ENCODE results near the gene AP1S1. TPM values are rescaled to one million over a fixed set of nuclear protein-coding genes. Genes with fewer than 3 reads are reported as not detected.

The AP1S1 gene
- total and polyA plus RNA-seq, 9 of the 15 experiments (the other 6 are each of a cell fraction or from before 2014, with no cell fraction given) = 4.4 to 149 (median 89.4) TPM

DNA sequence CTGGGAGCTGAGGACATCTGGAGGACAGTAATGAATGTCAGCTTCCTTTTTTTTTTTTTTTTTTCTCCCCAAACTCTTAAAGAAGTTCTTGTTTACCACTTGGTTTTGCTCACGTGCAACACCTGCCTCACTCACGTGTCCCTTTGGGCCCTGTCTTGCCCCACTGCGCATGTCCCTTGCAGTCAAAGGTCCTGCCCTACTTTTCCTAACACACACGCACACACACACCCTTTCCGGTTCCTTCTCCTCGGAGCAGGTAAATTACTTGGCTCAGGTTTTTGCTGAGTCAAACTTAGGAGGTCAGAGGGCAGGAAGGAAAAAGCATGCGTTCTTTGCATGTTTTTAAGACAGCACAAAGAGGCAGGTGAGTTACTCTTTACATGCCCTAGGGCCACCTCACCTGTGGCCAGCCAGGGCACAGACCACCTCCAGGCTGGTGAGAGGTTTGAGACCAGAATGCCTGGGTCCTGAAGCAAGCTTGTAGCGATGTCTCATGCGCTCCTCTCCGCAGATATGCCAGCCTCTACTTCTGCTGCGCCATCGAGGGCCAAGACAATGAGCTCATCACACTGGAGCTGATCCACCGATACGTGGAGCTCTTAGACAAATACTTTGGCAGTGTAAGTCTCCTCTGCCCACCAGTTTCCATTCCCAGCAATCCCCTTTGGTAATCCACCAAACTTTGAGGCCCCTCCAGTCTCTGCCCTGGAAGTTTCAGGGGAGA is 2.8 kb downstream of the AP1S1 start (continued):
- TF ChIP-seq, protein P1, sequence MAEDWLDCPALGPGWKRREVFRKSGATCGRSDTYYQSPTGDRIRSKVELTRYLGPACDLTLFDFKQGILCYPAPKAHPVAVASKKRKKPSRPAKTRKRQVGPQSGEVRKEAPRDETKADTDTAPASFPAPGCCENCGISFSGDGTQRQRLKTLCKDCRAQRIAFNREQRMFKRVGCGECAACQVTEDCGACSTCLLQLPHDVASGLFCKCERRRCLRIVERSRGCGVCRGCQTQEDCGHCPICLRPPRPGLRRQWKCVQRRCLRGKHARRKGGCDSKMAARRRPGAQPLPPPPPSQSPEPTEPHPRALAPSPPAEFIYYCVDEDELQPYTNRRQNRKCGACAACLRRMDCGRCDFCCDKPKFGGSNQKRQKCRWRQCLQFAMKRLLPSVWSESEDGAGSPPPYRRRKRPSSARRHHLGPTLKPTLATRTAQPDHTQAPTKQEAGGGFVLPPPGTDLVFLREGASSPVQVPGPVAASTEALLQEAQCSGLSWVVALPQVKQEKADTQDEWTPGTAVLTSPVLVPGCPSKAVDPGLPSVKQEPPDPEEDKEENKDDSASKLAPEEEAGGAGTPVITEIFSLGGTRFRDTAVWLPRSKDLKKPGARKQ (CRISPR knock-in tag; IDR thresholded peaks at IDR 0.05) = no peak
- TF ChIP-seq, protein P2, sequence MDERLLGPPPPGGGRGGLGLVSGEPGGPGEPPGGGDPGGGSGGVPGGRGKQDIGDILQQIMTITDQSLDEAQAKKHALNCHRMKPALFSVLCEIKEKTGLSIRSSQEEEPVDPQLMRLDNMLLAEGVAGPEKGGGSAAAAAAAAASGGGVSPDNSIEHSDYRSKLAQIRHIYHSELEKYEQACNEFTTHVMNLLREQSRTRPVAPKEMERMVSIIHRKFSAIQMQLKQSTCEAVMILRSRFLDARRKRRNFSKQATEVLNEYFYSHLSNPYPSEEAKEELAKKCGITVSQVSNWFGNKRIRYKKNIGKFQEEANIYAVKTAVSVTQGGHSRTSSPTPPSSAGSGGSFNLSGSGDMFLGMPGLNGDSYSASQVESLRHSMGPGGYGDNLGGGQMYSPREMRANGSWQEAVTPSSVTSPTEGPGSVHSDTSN (CRISPR knock-in tag; IDR thresholded peaks at IDR 0.05; ENCODE audit: low read depth) = no peak
- TF ChIP-seq, protein P2 (tag; conservative IDR thresholded peaks at IDR 0.05; ENCODE audit: low read depth) = no peak
